Stomach (tissue), 9 donors: ENCODE measurements around the gene COA8. TPM values are rescaled to one million over a fixed set of nuclear protein-coding genes. Genes with fewer than 3 reads are reported as not detected.

Experiments
- DNase-seq, 2 donors: peaks; one replicate each; pipeline versions ENCODE4 v3.0.0 to v3.0.0-alpha.2; 2013 to 2019
- H3K27ac ChIP-seq, 5 donors: fragments of 200-600 bp in 4 of 5; sonication (generic) in 4 of 5; one replicate each; pipeline ENCODE4 v1.5.1; 2013 to 2019; ENCODE audit warnings: mild to moderate bottlenecking in 1 of 5, moderate library complexity in 1 of 5
- H3K27me3 ChIP-seq, 3 donors: fragments of 200-600 bp; sonication (generic); one replicate each; pipeline ENCODE4 v1.5.1; 2017 to 2019; ENCODE audit warnings: mixed run types in 1 of 3
- H3K36me3 ChIP-seq, 4 donors: fragments of 200-600 bp; sonication (generic); 1 replicate in 3 of 4; 2 replicates in 1 of 4; pipeline ENCODE4 v1.5.1; 2016 to 2019
- H3K4me1 ChIP-seq, 4 donors: fragments of 200-600 bp; sonication (generic); one replicate each; pipeline ENCODE4 v1.5.1; 2016 to 2019
- H3K4me3 ChIP-seq, 4 donors: fragments of 200-600 bp; sonication (generic) in 3 of 4; one replicate each; pipeline ENCODE4 v1.5.1; 2016 to 2019; ENCODE audit warnings: mild to moderate bottlenecking in 1 of 4
- H3K9me3 ChIP-seq, 4 donors: fragments of 200-600 bp; sonication (generic); one replicate each; pipeline ENCODE4 v1.5.1; 2016 to 2019
- EP300 ChIP-seq: sonication (generic); formaldehyde crosslinking; IDR thresholded peaks from one replicate; pipeline ENCODE4 v1.6.1; 2017; ENCODE audit warnings: antibody characterized with exemption
- POLR2A ChIP-seq, 4 donors: fragments of 450-650 bp; IDR thresholded peaks; one replicate each; pipeline ENCODE4 v1.6.1; 2016; ENCODE audit warnings: antibody characterized with exemption in 4 of 4, control low read depth in 2 of 4, mild to moderate bottlenecking in 1 of 4, moderate library complexity in 1 of 4
- POLR2AphosphoS5 ChIP-seq, 3 donors: sonication (generic); formaldehyde crosslinking; IDR thresholded peaks; one replicate each; pipeline ENCODE4 v1.6.1; 2016; ENCODE audit warnings: antibody characterized with exemption in 3 of 3
- WGBS, 5 donors: extraction: QIAGEN DNeasy Blood & Tissue Kit in 3 of 5; methylation state at CpG; one replicate each; pipeline versions ENCODE4 v1.1.5 to v1.1.7; 2013 to 2018; 5-methylcytosine and 5-hydroxymethylcytosine counted together
- intact Hi-C: fragments of 100-400 bp; cut with DNase I; formaldehyde crosslinking; loops from one replicate; pipeline ENCODE4 v1.15.1; 2023; ENCODE audit warnings: low total_unique reads
- polyA plus RNA-seq, 3 donors: library from polyadenylated mRNA; stranded (reverse); fragments of 200-250 nt; gene quantifications; one replicate each; pipeline ENCODE4 v1.2.3, GENCODE V29; 2013
- total RNA-seq, 5 donors: library from RNA; depleted of rRNA; stranded (reverse); fragments of >200 nt; gene quantifications; one replicate each; pipeline versions ENCODE4 v1.1.0 to v1.2.3, GENCODE V29; 2014 to 2016
- TF ChIP-seq, protein P1 (sequence below), 7 experiments: fragments of 450-650 bp in 4 of 7; fragments of 200-600 bp in 3 of 7; sonication (generic) in 3 of 7; IDR thresholded peaks; one replicate each; pipeline ENCODE4 v1.5.1; 2016 to 2019; ENCODE audit warnings: antibody characterized with exemption in 7 of 7, control low read depth in 2 of 7, mild to moderate bottlenecking in 1 of 7
- donor health status: healthy with polysubstance abuse.
- donor health status: Bipolar disorder and iron deficiency.
- donor health status: healthy.

Gene COA8
- total and polyA plus RNA-seq, 8 donors, result 6.4 to 96.5 (median 21.0) TPM

GRCh38 chr14:103527408-103528145, 35.2 kb upstream of the COA8 start:
- TF ChIP-seq EP300 (no peak), POLR2AphosphoS5 (IDR thresholded peaks at IDR 0.05) (no peak), POLR2A (IDR thresholded peaks at IDR 0.05) (no peak)
- TF ChIP-seq, protein P1, sequence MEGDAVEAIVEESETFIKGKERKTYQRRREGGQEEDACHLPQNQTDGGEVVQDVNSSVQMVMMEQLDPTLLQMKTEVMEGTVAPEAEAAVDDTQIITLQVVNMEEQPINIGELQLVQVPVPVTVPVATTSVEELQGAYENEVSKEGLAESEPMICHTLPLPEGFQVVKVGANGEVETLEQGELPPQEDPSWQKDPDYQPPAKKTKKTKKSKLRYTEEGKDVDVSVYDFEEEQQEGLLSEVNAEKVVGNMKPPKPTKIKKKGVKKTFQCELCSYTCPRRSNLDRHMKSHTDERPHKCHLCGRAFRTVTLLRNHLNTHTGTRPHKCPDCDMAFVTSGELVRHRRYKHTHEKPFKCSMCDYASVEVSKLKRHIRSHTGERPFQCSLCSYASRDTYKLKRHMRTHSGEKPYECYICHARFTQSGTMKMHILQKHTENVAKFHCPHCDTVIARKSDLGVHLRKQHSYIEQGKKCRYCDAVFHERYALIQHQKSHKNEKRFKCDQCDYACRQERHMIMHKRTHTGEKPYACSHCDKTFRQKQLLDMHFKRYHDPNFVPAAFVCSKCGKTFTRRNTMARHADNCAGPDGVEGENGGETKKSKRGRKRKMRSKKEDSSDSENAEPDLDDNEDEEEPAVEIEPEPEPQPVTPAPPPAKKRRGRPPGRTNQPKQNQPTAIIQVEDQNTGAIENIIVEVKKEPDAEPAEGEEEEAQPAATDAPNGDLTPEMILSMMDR (IDR thresholded peaks at IDR 0.05), result no peak
- H3K27me3 ChIP-seq, result peaks cover 0 to 10% (median 6%) of the 10 kb centered on the region in 3 donors
- peak overlapping the region; percentile 87 to 95 (median 93) for H3K27ac ChIP-seq
- WGBS, 5 donors, result 80 to 86% (median 83%) methylated on average over 14 of the region's 14 CpGs
- intact Hi-C loops, result no loop called here
- H3K4me1 ChIP-seq, result peaks cover 63 to 94% (median 83%) of the 10 kb centered on the region in 4 donors
- H3K4me3 ChIP-seq, result peak overlapping the region in 3 of 4 donors; percentile 66 to 100 (median 94)
- H3K36me3 ChIP-seq, result peaks cover 0 to 25% (median 15%) of the 10 kb centered on the region in 4 donors
- H3K9me3 ChIP-seq, result no peaks in the 10 kb centered on the region
- DNase-seq, result no peak

DNA sequence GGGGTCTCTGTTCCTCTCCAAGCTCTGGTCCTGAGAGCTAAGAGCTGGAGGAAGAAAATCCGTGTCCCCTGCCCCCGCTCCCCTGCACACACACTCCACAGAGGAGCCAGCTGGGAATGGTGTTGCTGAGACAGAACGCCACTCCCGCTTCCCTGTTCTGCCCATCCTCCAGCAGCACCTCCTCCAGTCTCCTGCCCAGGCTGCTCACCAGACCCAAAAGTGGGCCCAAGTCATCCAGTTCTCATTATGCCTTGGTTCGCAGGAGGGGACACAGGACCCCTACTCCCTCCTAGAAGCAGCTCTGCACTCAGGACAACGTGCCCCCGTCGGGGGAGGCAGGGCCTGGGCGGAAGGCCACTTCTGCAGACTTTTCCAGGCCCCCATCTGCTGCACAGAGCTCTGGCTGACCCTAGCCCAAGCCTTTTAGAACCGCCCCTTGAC, 34.6 kb upstream of the COA8 start:
- intact Hi-C loops, result no loop called here
- peaks cover 0 to 31% (median 21%) of the 10 kb centered on the region in 4 donors for H3K36me3 ChIP-seq
- peaks cover 57 to 95% (median 80%) of the 10 kb centered on the region in 4 donors for H3K4me1 ChIP-seq
- H3K4me3 ChIP-seq, result peak overlapping the region; percentile 66 to 100 (median 94)
- DNase-seq, result peak; percentile 49 to 75
- TF ChIP-seq POLR2AphosphoS5 (IDR thresholded peaks at IDR 0.05) (no peak), EP300 (no peak), POLR2A (IDR thresholded peaks at IDR 0.05) (no peak)
- TF ChIP-seq, protein P1 (IDR thresholded peaks at IDR 0.05), result no peak
- H3K27me3 ChIP-seq, result peaks cover 0 to 4% (median 1%) of the 10 kb centered on the region in 3 donors
- H3K27ac ChIP-seq, result peak overlapping the region; percentile 87 to 95 (median 93)
- no peaks in the 10 kb centered on the region for H3K9me3 ChIP-seq
- 36 to 46% (median 40%) methylated on average over 8 to 10 of the region's 10 CpGs for WGBS, 5 donors

DNA sequence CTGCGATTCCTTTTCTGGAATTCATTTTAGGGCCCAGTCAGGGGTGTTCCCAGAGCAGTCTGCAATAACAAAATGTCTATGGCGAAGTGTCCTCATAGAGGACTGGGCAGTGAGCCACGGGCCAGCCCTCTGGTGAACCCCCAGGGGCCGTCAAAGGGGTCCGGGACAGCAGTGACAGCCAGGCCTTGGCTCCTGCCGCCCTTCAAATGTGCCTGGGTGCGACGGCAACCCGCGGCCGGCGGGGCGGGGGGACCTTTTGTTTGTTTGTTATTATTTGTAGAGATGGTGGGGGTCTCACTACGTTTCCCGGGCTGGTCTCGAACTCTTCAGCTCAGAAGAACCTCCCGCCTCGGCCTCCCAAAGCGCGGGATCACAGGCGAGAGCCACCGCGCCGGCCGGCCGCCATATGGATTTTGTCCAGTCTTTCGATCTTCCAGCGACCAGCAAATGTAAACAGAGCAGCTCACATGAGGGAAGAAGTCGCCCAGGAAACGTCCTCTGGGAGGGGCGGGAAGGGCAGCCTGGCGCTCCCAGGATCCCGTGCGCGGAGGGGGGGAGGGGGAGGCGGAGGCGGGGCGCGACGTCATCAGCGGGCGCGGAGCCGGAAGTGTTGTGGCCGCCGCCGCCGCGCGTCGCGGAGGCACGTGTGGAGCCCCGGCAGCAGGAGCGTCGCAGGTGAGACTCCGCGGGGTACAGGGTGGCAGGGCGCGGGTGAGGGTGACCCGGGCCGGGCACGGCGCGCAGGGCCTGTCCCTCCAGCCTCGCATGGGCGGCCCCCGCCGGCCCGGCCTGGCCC, 34.0 kb upstream of the COA8 start, which contains the start of gene TRMT61A:
Gene TRMT61A, plus strand, starts transcription at position 610 of the 796 bp plus-strand sequence. CDS start 783 bp downstream, outside the sequence.
- TF ChIP-seq, protein P1 (IDR thresholded peaks at IDR 0.05), result no peak
- no peak for TF ChIP-seq POLR2A (IDR thresholded peaks at IDR 0.05)
- TF ChIP-seq POLR2AphosphoS5 (IDR thresholded peaks at IDR 0.05), result peak; percentile 70 to 85 (median 82)
- peak; percentile 35 for TF ChIP-seq EP300
- Histone ChIP-seq H3K9me3 (no peaks in the 10 kb centered on the region), H3K4me3 (peak within 1 kb of the TSS; percentile 66 to 100 (median 94)), H3K27ac (peak within 1 kb of the TSS; percentile 87 to 95 (median 93)), H3K4me1 (peaks cover 54 to 95% (median 79%) of the 10 kb centered on the region in 4 donors), H3K27me3 (no peaks in the 10 kb centered on the region), H3K36me3 (peaks cover 0 to 37% (median 27%) of the 10 kb centered on the region in 4 donors)
- WGBS, 5 donors, result 2 to 4% (median 3%) methylated on average over 42 to 67 of the region's 70 CpGs
- DNase-seq, result peak; percentile 92 to 97
- intact Hi-C loops, result no loop called here
